GM18951 (cell line): ENCODE results near the gene ID1.
"Not testable (repeated sequence)": the region's sequence is repeated elsewhere in the genome, so short reads cannot be mapped to it uniquely, and the experiment has no call there.

ENCODE experiments used
- POLR2A ChIP-seq: IDR thresholded peaks from 4 replicates; pipeline ENCODE4 v1.6.1; 2011; ENCODE audit warnings: mild to moderate bottlenecking; ENCODE audit not compliant: insufficient read length, insufficient read depth; ENCODE audit errors: extremely low read depth
- in situ Hi-C: fragments of 300-500 bp; cut with MboI; formaldehyde crosslinking; loops from one replicate; pipeline ENCODE4 v1.12.0; 2022; ENCODE audit warnings: low sequenced_read_pairs, mixed read lengths, inconsistent platforms; ENCODE audit not compliant: unreplicated experiment

The ID1 gene

GRCh38 chr20:31644701-31645100 lies 39.6 kb downstream of the ID1 start:
- in situ Hi-C loops: no loop called here
- TF ChIP-seq POLR2A: no peak

- in situ Hi-C loops: not testable (repeated sequence)
Observed at GRCh38 chr20:31648104-31648503, 43.0 kb downstream of the ID1 start.

- in situ Hi-C loops: no loop called here
- TF ChIP-seq POLR2A: no peak
Observed at GRCh38 chr20:31652917-31653396, 47.9 kb downstream of the ID1 start.

- no peak for TF ChIP-seq POLR2A
- in situ Hi-C loops: no loop called here
Observed at GRCh38 chr20:31653561-31653960, 48.5 kb downstream of the ID1 start.

- in situ Hi-C loops: no loop called here
- TF ChIP-seq POLR2A: no peak
Observed at GRCh38 chr20:31654534-31654933, 49.4 kb downstream of the ID1 start.
